HG02759 (cell line): ENCODE measurements around the gene KRTAP3-1.

Experiments
- ATAC-seq: cut with Tn5 transposase; IDR thresholded peaks from one replicate; pipeline ENCODE4 v1.9.1; 2021; ENCODE audit warnings: mild to moderate bottlenecking, moderate library complexity; ENCODE audit not compliant: unreplicated experiment

Gene KRTAP3-1

GRCh38 chr17:40980596-40980995, 28.3 kb downstream of the KRTAP3-1 start:
- ATAC-seq: no peak

GRCh38 chr17:40980117-40980516, 28.8 kb downstream of the KRTAP3-1 start:
- ATAC-seq: no peak

GRCh38 chr17:40978575-40979151, 30.3 kb downstream of the KRTAP3-1 start:
- no peak for ATAC-seq

GRCh38 chr17:40975516-40975915, 33.4 kb downstream of the KRTAP3-1 start:
- no peak for ATAC-seq

GRCh38 chr17:40974366-40974765, 34.6 kb downstream of the KRTAP3-1 start:
- no peak for ATAC-seq

- no peak for ATAC-seq
Observed at GRCh38 chr17:40967582-40967981, 41.3 kb downstream of the KRTAP3-1 start.

- ATAC-seq: no peak
Observed at GRCh38 chr17:40966848-40967247, 42.1 kb downstream of the KRTAP3-1 start, which contains the start of gene KRT39. TSS of gene KRT39 (minus strand) at chr17:40966948. CDS start at chr17:40966856, 92 bp downstream.

- no peak for ATAC-seq
Observed at GRCh38 chr17:40963838-40964237, 45.1 kb downstream of the KRTAP3-1 start.

- ATAC-seq: no peak
Observed at GRCh38 chr17:40962059-40962561, 46.8 kb downstream of the KRTAP3-1 start.

- no peak for ATAC-seq
Observed at GRCh38 chr17:40961591-40961990, 47.3 kb downstream of the KRTAP3-1 start.

- ATAC-seq: no peak
Observed at GRCh38 chr17:40960144-40960543, 48.8 kb downstream of the KRTAP3-1 start.
